H1 (cell line): ENCODE data around the gene PYGB. TPM values are rescaled to one million over a fixed set of nuclear protein-coding genes. Genes with fewer than 3 reads are reported as not detected.

Experiments used
- CTCF ChIA-PET: fragments of 300-600 bp; sonication (Branson Sonifier 250); formaldehyde crosslinking; loops from one replicate; lab custom pipeline; 2021; ENCODE audit not compliant: partially characterized antibody; lab: Charles Lee
- POLR2A ChIA-PET: fragments of 300-600 bp; sonication (Branson Sonifier 250); formaldehyde crosslinking; loops from one replicate; lab custom pipeline; 2021; ENCODE audit warnings: inconsistent platforms; ENCODE audit not compliant: partially characterized antibody; lab: Charles Lee
- DNase-seq, 2 experiments: peaks; one replicate each; pipeline versions ENCODE4 v3.0.0 to v3.0.0-alpha.2; 2010 to 2022; ENCODE audit warnings: low spot score in 2 of 2, low read depth in 1 of 2, mixed read lengths in 1 of 2
- FAIRE-seq: peaks from 2 replicates; lab custom pipeline; 2011; peaks lifted over from hg19 to GRCh38; lab: Jason Lieb, UNC
- H2AFZ ChIP-seq: 2 replicates; pipeline ENCODE4 v1.8.1; 2012; ENCODE audit warnings: low read length, inconsistent platforms
- H2AK5ac ChIP-seq: 2 replicates; pipeline ENCODE4 v1.6.1; 2013; ENCODE audit warnings: low read depth, low read length
- H2BK120ac ChIP-seq: replicated peaks from 2 replicates; pipeline ENCODE3; 2013; ENCODE audit warnings: low read depth, low read length, inconsistent platforms
- H2BK12ac ChIP-seq: 2 replicates; pipeline ENCODE4 v1.6.1; 2013; ENCODE audit warnings: low read depth, low read length
- H2BK15ac ChIP-seq: 2 replicates; pipeline ENCODE4 v1.6.1; 2013; ENCODE audit warnings: low read length
- H2BK20ac ChIP-seq: 2 replicates; pipeline ENCODE4 v1.6.1; 2013; ENCODE audit warnings: low read length
- H2BK5ac ChIP-seq: 2 replicates; pipeline ENCODE4 v1.6.1; 2013; ENCODE audit warnings: low read depth, low read length
- H3K14ac ChIP-seq: 2 replicates; pipeline ENCODE4 v1.6.1; 2013; ENCODE audit warnings: inconsistent platforms; ENCODE audit not compliant: insufficient read length
- H3K18ac ChIP-seq: 2 replicates; pipeline ENCODE4 v1.6.1; 2013; ENCODE audit warnings: low read length; ENCODE audit errors: extremely low read depth
- H3K23ac ChIP-seq: 2 replicates; pipeline ENCODE4 v1.6.1; 2013; ENCODE audit warnings: inconsistent platforms; ENCODE audit not compliant: insufficient read length
- H3K23me2 ChIP-seq: 2 replicates; pipeline ENCODE4 v1.6.1; 2013; ENCODE audit warnings: low read depth, low read length
- H3K27ac ChIP-seq: 2 replicates; pipeline ENCODE4 v1.6.1; 2011; ENCODE audit warnings: low read depth, low read length, inconsistent platforms
- H3K27me3 ChIP-seq, 4 experiments: replicated peaks in 1 of 4; 1 replicate in 1 of 4; 2 replicates in 3 of 4; pipeline versions ENCODE4 v1.6.1 to v1.8.1; 2011 to 2013; ENCODE audit warnings: low read length in 3 of 4, mild to moderate bottlenecking in 3 of 4, inconsistent platforms in 2 of 4, mixed read lengths in 2 of 4, moderate library complexity in 1 of 4; ENCODE audit not compliant: control insufficient read depth in 3 of 4, insufficient read depth in 3 of 4; ENCODE audit errors: extremely low read depth in 1 of 4
- H3K36me3 ChIP-seq, 4 experiments: 2 replicates each; pipeline versions ENCODE4 v1.6.1 to v1.8.1; 2011 to 2013; ENCODE audit warnings: mild to moderate bottlenecking in 4 of 4, low read length in 3 of 4, moderate library complexity in 2 of 4, control low read depth in 1 of 4, inconsistent platforms in 1 of 4; ENCODE audit not compliant: insufficient read depth in 4 of 4, control insufficient read depth in 2 of 4
- H3K4ac ChIP-seq: replicated peaks from 2 replicates; pipeline ENCODE3; 2013; ENCODE audit warnings: low read length, low read depth, mixed read lengths, inconsistent platforms; ENCODE audit not compliant: insufficient read length
- H3K4me1 ChIP-seq, 4 experiments: replicated peaks in 1 of 4; 1 replicate in 1 of 4; 2 replicates in 3 of 4; pipeline versions ENCODE4 v1.6.1 to v1.8.1; 2011 to 2013; ENCODE audit warnings: low read length in 3 of 4, inconsistent platforms in 2 of 4, mixed read lengths in 1 of 4; ENCODE audit not compliant: insufficient read depth in 4 of 4, control insufficient read depth in 3 of 4
- H3K4me2 ChIP-seq, 2 experiments: 2 replicates each; pipeline versions ENCODE4 v1.6.1 to v1.8.1; 2011 to 2013; ENCODE audit warnings: low read depth in 2 of 2, low read length in 2 of 2, control low read depth in 1 of 2, inconsistent platforms in 1 of 2, mild to moderate bottlenecking in 1 of 2; ENCODE audit not compliant: insufficient read depth in 1 of 2
- H3K4me3 ChIP-seq, 4 experiments: fragments of 200-600, 300-600 bp in 1 of 4; sonication (generic), shearing (Covaris generic), sonication (Bioruptor Twin) in 1 of 4; 2 replicates each; pipeline versions ENCODE4 v1.5.1 to v1.8.1; 2011 to 2016; ENCODE audit warnings: low read length in 4 of 4, low read depth in 3 of 4, control low read depth in 2 of 4, inconsistent platforms in 2 of 4, mild to moderate bottlenecking in 2 of 4, mixed read lengths in 1 of 4, moderate library complexity in 1 of 4; ENCODE audit not compliant: insufficient read depth in 2 of 4; ENCODE audit errors: extremely low read depth in 1 of 4
- H3K56ac ChIP-seq: replicated peaks from 2 replicates; pipeline ENCODE3; 2013; ENCODE audit warnings: low read depth, mild to moderate bottlenecking, mixed read lengths, low read length, inconsistent platforms; ENCODE audit not compliant: insufficient read length
- H3K79me1 ChIP-seq: 2 replicates; pipeline ENCODE4 v1.6.1; 2013; ENCODE audit warnings: low read depth, low read length, control low read depth
- H3K79me2 ChIP-seq, 2 experiments: 2 replicates each; pipeline versions ENCODE4 v1.6.1 to v1.8.1; 2012 to 2013; ENCODE audit warnings: low read length in 2 of 2, mild to moderate bottlenecking in 2 of 2, inconsistent platforms in 1 of 2; ENCODE audit not compliant: insufficient read depth in 2 of 2, control insufficient read depth in 1 of 2
- H3K9ac ChIP-seq, 4 experiments: replicated peaks in 1 of 4; 1 replicate in 1 of 4; 2 replicates in 3 of 4; pipeline versions ENCODE4 v1.6.1 to v1.8.1; 2011 to 2013; ENCODE audit warnings: low read depth in 3 of 4, low read length in 3 of 4, control low read depth in 2 of 4, mild to moderate bottlenecking in 2 of 4, moderate library complexity in 2 of 4, inconsistent platforms in 1 of 4; ENCODE audit errors: extremely low read depth in 1 of 4
- H3K9me3 ChIP-seq, 2 experiments: 2 replicates each; pipeline versions ENCODE4 v1.6.1 to v1.8.1; 2012 to 2013; ENCODE audit warnings: mild to moderate bottlenecking in 2 of 2, moderate library complexity in 2 of 2, control low read depth in 1 of 2, inconsistent platforms in 1 of 2, low read depth in 1 of 2, low read length in 1 of 2, mixed read lengths in 1 of 2; ENCODE audit not compliant: insufficient read depth in 2 of 2
- H4K20me1 ChIP-seq, 2 experiments: replicated peaks in 1 of 2; 2 replicates each; pipeline versions ENCODE3 to v1.8.1; 2011 to 2013; ENCODE audit warnings: inconsistent platforms in 2 of 2, low read length in 2 of 2, mild to moderate bottlenecking in 1 of 2; ENCODE audit not compliant: insufficient read depth in 2 of 2, control insufficient read depth in 1 of 2
- H4K5ac ChIP-seq: 2 replicates; pipeline ENCODE4 v1.6.1; 2013; ENCODE audit warnings: low read length, low read depth, mixed read lengths, inconsistent platforms; ENCODE audit not compliant: insufficient read length
- H4K8ac ChIP-seq: 2 replicates; pipeline ENCODE4 v1.8.0; 2013; ENCODE audit warnings: mild to moderate bottlenecking, moderate library complexity, low read length, inconsistent platforms; ENCODE audit not compliant: insufficient read depth; ENCODE audit errors: extremely low read depth
- H4K91ac ChIP-seq: replicated peaks from 2 replicates; pipeline ENCODE3; 2013; ENCODE audit warnings: low read length, mixed read lengths, inconsistent platforms; ENCODE audit not compliant: insufficient read length
- ASH2L ChIP-seq: fragments of 200-600, 300-600 bp; sonication (generic); IDR thresholded peaks from one replicate; pipeline ENCODE4 v1.7.1; 2017; ENCODE audit warnings: low read length
- CBX8 ChIP-seq: fragments of 300-800, 300-1000 bp; sonication (generic); IDR thresholded peaks from 2 replicates; pipeline ENCODE4 v1.7.1; 2016; ENCODE audit warnings: low read depth, low read length, borderline replicate concordance
- CEBPB ChIP-seq: IDR thresholded peaks from 2 replicates; pipeline ENCODE4 v1.6.1; 2012; ENCODE audit warnings: low read depth, low read length
- CHD1 ChIP-seq: IDR thresholded peaks from 2 replicates; pipeline ENCODE4 v1.6.1; 2012; ENCODE audit warnings: low read depth, low read length, improper control_type of control experiment
- FOSL1 ChIP-seq: IDR thresholded peaks from 2 replicates; pipeline ENCODE4 v1.6.1; 2011; ENCODE audit warnings: mild to moderate bottlenecking, low read depth, low read length, moderate library complexity; ENCODE audit not compliant: insufficient read depth
- SIN3A ChIP-seq, 2 experiments: IDR thresholded peaks in 1 of 2; conservative IDR thresholded peaks in 1 of 2; 2 replicates each; pipeline ENCODE4 v1.6.1; 2011 to 2012; ENCODE audit warnings: low read length in 2 of 2, improper control_type of control experiment in 1 of 2, low read depth in 1 of 2, mild to moderate bottlenecking in 1 of 2
- SP1 ChIP-seq: IDR thresholded peaks from 2 replicates; pipeline ENCODE4 v1.6.1; 2011; ENCODE audit warnings: low read depth, low read length
- SP2 ChIP-seq: IDR thresholded peaks from 2 replicates; pipeline ENCODE4 v1.6.1; 2012; ENCODE audit warnings: mild to moderate bottlenecking, low read length, inconsistent platforms
- WGBS, 2 experiments: shearing (Covaris generic) in 1 of 2; methylation state at CpG; one replicate each; pipeline versions ENCODE4 v1.1.6 to v1.1.7; 2013 to 2015; ENCODE audit warnings: low lambda C conversion rate in 2 of 2, mixed read lengths in 2 of 2, inconsistent platforms in 1 of 2, low coverage in 1 of 2, missing lambda C conversion rate in 1 of 2; ENCODE audit not compliant: insufficient replicate concordance in 2 of 2, insufficient coverage in 1 of 2, insufficient read length in 1 of 2; ENCODE audit errors: extremely low coverage in 1 of 2, missing lambda C conversion rate in 1 of 2; 5-methylcytosine and 5-hydroxymethylcytosine counted together
- polyA plus RNA-seq, 7 experiments: library from polyadenylated mRNA; depleted of rRNA in 3 of 7; stranded (reverse) in 5 of 7; unstranded in 2 of 7; fragments of >200 nt in 5 of 7; fragments of 200-250 nt in 2 of 7; gene quantifications; 1 replicate in 5 of 7; 2 replicates in 1 of 7; 4 replicates in 1 of 7; pipeline versions ENCODE4 v1.2.1 to v1.2.3, GENCODE V29; 2011 to 2013; ENCODE audit warnings: missing spikeins in 2 of 7, mixed read lengths in 2 of 7
- total RNA-seq: library from RNA; stranded (reverse); fragmentation: NEBNext Ultra II Directional; extraction: Animal tissue kit (Norgen Biotek cat#: 25700); gene quantifications from 2 replicates; pipeline ENCODE4 v1.2.1, GENCODE V29; 2021

PYGB gene
- total and polyA plus RNA-seq, 2 of the 8 experiments (the other 6 are each of a cell fraction or from before 2014, with no cell fraction given): 26.6 to 56.0 TPM

DNA sequence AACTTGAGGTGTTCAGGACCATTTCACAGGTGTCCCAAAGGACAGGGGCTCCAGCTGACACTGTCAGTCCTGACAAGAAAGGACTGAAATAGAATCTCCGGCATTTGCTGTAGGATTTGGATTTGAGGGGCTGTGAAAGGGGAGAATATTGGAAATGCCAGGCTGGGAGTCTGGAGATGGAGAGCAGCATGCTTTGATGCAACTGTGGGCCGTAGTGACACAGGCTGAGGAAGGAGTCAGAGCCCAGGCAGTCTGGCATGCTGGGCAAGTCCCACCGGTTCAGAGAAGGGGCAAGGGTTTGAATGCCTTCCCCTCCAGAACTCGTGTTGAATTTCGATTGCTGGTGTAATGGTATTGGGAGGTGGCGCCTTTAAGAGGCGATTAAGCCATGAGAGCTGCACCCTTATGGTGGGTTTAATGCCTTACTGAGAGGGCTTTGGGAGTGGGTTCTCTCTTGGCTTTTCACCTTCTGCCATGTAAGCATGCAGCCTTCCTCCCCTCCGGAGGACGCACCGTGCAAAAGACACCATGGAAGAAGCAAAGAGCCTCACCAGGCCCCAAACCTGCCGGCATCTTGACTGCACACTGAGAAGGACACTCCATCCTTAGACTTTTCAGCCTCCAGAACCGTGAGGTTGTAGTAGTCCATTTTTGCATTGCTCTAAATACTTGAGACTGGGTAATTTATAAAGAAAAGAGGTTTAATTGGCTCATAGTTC is 9.4 kb upstream of the PYGB start:
- no peak for TF ChIP-seq SIN3A (conservative IDR thresholded peaks at IDR 0.05 in 1 of 2, IDR thresholded peaks at IDR 0.05 in 1 of 2; ENCODE audit: low read depth in 1 of 2, low read length in 2 of 2)
- no peak for TF ChIP-seq FOSL1
- no peak for TF ChIP-seq CBX8
- no peak for TF ChIP-seq SP2
- TF ChIP-seq SP1: no peak
- TF ChIP-seq ASH2L: no peak
- TF ChIP-seq CEBPB: no peak
- no peak for TF ChIP-seq CHD1
- TF ChIP-seq, all 59 proteins: peak for 0
- H3K4me2 ChIP-seq: no peak overlapping the region

More for the DNA sequence above, 9.4 kb upstream of the PYGB start:
- no peaks in the 10 kb centered on the region for H3K9me3 ChIP-seq
- H3K4me1 ChIP-seq: no peaks in the 10 kb centered on the region
- no peaks in the 10 kb centered on the region for H3K79me1 ChIP-seq
- H3K79me2 ChIP-seq: no peaks in the 10 kb centered on the region
- ChIA-PET CTCF (interaction anchor here (1.0 kb wide), 1 partner anchor 9 kb away, joined by 3 read pairs; no protein-coding TSS in a partner anchor), POLR2A (no interaction called here)
- H3K27me3 ChIP-seq: no peaks in the 10 kb centered on the region
- H4K20me1 ChIP-seq: no peaks in the 10 kb centered on the region
- no peak overlapping the region for H4K91ac ChIP-seq
- no peak for FAIRE-seq
- no peak overlapping the region for H3K23ac ChIP-seq
- no peak overlapping the region for H2BK120ac ChIP-seq
- no peak overlapping the region for H3K14ac ChIP-seq
- no peak overlapping the region for H3K56ac ChIP-seq
- H3K4ac ChIP-seq: no peak overlapping the region
- H2BK20ac ChIP-seq: no peak overlapping the region
- no peak overlapping the region for H3K27ac ChIP-seq
- no peak overlapping the region for H3K9ac ChIP-seq
- no peak for DNase-seq
- no peak overlapping the region for H3K4me3 ChIP-seq
- H2AFZ ChIP-seq: no peak overlapping the region
- no peak overlapping the region for H4K8ac ChIP-seq
- H4K5ac ChIP-seq: no peak overlapping the region
- H2BK12ac ChIP-seq: no peak overlapping the region
- no peak overlapping the region for H2BK5ac ChIP-seq
- H2AK5ac ChIP-seq: no peak overlapping the region
- no peak overlapping the region for H2BK15ac ChIP-seq
- no peaks in the 10 kb centered on the region for H3K36me3 ChIP-seq
- no peaks in the 10 kb centered on the region for H3K23me2 ChIP-seq
- no peak overlapping the region for H3K18ac ChIP-seq
- WGBS, 2 experiments: 94% methylated on average over 12 of the region's 12 CpGs; no CpG with 5 or more reads in 1 of the 2 experiments
